ENCODE results near the gene CRELD1. TPM values are rescaled to one million over a fixed set of nuclear protein-coding genes. Genes with fewer than 3 reads are reported as not detected.
A peak's percentile ranks its signal among the peaks of the same experiment; 100 is the strongest.

The CRELD1 gene
- total and polyA plus RNA-seq, 2 of the 13 experiments (the other 11 are each of a cell fraction or from before 2014, with no cell fraction given) = 27.1 to 61.9 TPM

DNA sequence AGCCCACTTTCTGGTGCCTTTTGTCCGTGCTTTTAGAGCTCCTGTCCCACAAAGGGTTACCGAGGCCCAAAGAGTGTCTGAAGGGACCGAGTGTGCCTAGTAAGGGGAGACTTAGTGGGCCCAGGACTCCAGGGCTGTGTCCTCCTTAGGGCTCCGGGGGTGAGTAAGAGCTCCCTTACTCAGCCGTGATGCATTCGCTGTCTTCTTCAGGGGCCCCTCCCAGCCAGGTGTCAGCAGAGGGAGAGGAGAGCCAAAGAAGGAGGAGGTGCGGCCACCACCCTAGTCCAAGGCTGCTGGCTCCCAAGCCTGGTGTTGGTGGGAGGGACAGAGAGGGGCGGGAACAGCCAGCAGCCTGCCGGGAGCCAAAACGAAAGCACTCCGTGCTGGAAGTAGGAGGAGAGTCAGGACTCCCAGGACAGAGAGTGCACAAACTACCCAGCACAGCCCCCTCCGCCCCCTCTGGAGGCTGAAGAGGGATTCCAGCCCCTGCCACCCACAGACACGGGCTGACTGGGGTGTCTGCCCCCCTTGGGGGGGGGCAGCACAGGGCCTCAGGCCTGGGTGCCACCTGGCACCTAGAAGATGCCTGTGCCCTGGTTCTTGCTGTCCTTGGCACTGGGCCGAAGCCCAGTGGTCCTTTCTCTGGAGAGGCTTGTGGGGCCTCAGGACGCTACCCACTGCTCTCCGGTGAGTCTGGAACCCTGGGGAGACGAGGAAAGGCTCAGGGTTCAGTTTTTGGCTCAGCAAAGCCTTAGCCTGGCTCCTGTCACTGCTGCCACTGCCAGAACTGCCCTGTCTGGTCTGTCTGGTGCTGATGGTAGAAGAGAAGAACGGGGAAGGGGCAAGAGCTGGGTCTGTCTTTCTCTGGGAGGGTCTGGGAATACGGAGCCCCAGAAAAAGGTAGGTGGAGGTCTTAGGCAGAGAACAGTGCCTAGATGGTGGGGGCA, 16.6 kb upstream of the CRELD1 start, which contains the start of gene IL17RC (continued):
- TF ChIP-seq, protein P1, sequence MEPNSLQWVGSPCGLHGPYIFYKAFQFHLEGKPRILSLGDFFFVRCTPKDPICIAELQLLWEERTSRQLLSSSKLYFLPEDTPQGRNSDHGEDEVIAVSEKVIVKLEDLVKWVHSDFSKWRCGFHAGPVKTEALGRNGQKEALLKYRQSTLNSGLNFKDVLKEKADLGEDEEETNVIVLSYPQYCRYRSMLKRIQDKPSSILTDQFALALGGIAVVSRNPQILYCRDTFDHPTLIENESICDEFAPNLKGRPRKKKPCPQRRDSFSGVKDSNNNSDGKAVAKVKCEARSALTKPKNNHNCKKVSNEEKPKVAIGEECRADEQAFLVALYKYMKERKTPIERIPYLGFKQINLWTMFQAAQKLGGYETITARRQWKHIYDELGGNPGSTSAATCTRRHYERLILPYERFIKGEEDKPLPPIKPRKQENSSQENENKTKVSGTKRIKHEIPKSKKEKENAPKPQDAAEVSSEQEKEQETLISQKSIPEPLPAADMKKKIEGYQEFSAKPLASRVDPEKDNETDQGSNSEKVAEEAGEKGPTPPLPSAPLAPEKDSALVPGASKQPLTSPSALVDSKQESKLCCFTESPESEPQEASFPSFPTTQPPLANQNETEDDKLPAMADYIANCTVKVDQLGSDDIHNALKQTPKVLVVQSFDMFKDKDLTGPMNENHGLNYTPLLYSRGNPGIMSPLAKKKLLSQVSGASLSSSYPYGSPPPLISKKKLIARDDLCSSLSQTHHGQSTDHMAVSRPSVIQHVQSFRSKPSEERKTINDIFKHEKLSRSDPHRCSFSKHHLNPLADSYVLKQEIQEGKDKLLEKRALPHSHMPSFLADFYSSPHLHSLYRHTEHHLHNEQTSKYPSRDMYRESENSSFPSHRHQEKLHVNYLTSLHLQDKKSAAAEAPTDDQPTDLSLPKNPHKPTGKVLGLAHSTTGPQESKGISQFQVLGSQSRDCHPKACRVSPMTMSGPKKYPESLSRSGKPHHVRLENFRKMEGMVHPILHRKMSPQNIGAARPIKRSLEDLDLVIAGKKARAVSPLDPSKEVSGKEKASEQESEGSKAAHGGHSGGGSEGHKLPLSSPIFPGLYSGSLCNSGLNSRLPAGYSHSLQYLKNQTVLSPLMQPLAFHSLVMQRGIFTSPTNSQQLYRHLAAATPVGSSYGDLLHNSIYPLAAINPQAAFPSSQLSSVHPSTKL (CRISPR knock-in tag; IDR thresholded peaks at IDR 0.05) = peak; percentile 29
- TF ChIP-seq, protein P2, sequence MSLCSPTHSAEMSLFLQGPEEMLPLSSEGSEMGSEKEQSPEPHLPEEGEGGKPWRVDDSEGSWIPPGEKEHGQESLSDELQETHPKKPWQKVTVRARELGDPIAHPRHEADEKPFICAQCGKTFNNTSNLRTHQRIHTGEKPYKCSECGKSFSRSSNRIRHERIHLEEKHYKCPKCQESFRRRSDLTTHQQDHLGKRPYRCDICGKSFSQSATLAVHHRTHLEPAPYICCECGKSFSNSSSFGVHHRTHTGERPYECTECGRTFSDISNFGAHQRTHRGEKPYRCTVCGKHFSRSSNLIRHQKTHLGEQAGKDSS (CRISPR knock-in tag; IDR thresholded peaks at IDR 0.05; ENCODE audit: borderline replicate concordance, low read depth) = peak; percentile 41; the same call in 1 of the 2 replicates
- TF ChIP-seq FLYWCH1 (CRISPR knock-in tag; IDR thresholded peaks at IDR 0.05) (no peak), ASH2L (IDR thresholded peaks at IDR 0.05; ENCODE audit: insufficient read length, low read depth, low read length) (peak; percentile 36), KMT2B (CRISPR knock-in tag; IDR thresholded peaks at IDR 0.05) (peak; percentile 47; the same call in 1 of the 2 replicates), ZNF772 (CRISPR knock-in tag; IDR thresholded peaks at IDR 0.05) (peak; percentile 87), CEBPB (IDR thresholded peaks at IDR 0.05; ENCODE audit: borderline replicate concordance, low read depth, low read length) (no peak), IRF2 (CRISPR knock-in tag; IDR thresholded peaks at IDR 0.05) (peak; percentile 91), ZNF724P (CRISPR knock-in tag; IDR thresholded peaks at IDR 0.05; ENCODE audit: borderline replicate concordance) (0 out of 2 replicates have a peak, but pooled peaks have one; percentile 27), ZNF274 (CRISPR knock-in tag; IDR thresholded peaks at IDR 0.05) (peak; percentile 39; the same call in 1 of the 2 replicates), ZNF136 (CRISPR knock-in tag; IDR thresholded peaks at IDR 0.05; ENCODE audit: low read depth) (no peak), ZNF143 (CRISPR knock-in tag; IDR thresholded peaks at IDR 0.05) (peak; percentile 76), NFE2L1 (CRISPR knock-in tag; IDR thresholded peaks at IDR 0.05; ENCODE audit: borderline replicate concordance) (no peak), AGO1 (IDR thresholded peaks at IDR 0.05; ENCODE audit: low read depth, low read length, poor library complexity, severe bottlenecking) (peak; percentile 88), RXRA (CRISPR knock-in tag; IDR thresholded peaks at IDR 0.05) (0 out of 2 replicates have a peak, but pooled peaks have one; percentile 10), DR1 (CRISPR knock-in tag; IDR thresholded peaks at IDR 0.05) (no peak), ZNF652 (CRISPR knock-in tag; IDR thresholded peaks at IDR 0.05; ENCODE audit: borderline replicate concordance, low read depth) (peak; percentile 80)
- TF ChIP-seq, protein P3, sequence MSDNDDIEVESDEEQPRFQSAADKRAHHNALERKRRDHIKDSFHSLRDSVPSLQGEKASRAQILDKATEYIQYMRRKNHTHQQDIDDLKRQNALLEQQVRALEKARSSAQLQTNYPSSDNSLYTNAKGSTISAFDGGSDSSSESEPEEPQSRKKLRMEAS (IDR thresholded peaks at IDR 0.05) = peak; percentile 65; the same call in 1 of the 2 replicates
- TF ChIP-seq, protein P4, sequence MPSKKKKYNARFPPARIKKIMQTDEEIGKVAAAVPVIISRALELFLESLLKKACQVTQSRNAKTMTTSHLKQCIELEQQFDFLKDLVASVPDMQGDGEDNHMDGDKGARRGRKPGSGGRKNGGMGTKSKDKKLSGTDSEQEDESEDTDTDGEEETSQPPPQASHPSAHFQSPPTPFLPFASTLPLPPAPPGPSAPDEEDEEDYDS (CRISPR knock-in tag; IDR thresholded peaks at IDR 0.05) = peak; percentile 75; the same call in 1 of the 2 replicates
- TF ChIP-seq, protein P5, sequence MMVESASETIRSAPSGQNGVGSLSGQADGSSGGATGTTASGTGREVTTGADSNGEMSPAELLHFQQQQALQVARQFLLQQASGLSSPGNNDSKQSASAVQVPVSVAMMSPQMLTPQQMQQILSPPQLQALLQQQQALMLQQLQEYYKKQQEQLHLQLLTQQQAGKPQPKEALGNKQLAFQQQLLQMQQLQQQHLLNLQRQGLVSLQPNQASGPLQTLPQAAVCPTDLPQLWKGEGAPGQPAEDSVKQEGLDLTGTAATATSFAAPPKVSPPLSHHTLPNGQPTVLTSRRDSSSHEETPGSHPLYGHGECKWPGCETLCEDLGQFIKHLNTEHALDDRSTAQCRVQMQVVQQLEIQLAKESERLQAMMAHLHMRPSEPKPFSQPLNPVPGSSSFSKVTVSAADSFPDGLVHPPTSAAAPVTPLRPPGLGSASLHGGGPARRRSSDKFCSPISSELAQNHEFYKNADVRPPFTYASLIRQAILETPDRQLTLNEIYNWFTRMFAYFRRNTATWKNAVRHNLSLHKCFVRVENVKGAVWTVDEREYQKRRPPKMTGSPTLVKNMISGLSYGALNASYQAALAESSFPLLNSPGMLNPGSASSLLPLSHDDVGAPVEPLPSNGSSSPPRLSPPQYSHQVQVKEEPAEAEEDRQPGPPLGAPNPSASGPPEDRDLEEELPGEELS (CRISPR knock-in tag; IDR thresholded peaks at IDR 0.05) = peak; percentile 21; the same call in 1 of the 2 replicates
